Esophagus muscularis mucosa (tissue), 4 donors: ENCODE data around the gene LSM3. TPM values are rescaled to one million over a fixed set of nuclear protein-coding genes. Genes with fewer than 3 reads are reported as not detected.

Source experiments
- DNase-seq: peaks from one replicate; pipeline ENCODE4 v3.0.0-alpha.2; 2017; ENCODE audit errors: extremely low spot score
- H3K27ac ChIP-seq, 4 donors: fragments of 200-600 bp; sonication (generic); replicated peaks in 1 of 4; 1 replicate in 3 of 4; 2 replicates in 1 of 4; pipeline ENCODE4 v1.5.1; 2016 to 2019; ENCODE audit warnings: mild to moderate bottlenecking in 1 of 4
- H3K27me3 ChIP-seq, 4 donors: fragments of 200-600 bp; sonication (generic); one replicate each; pipeline versions ENCODE4 v1.5.1 to v1.6.0; 2016 to 2019
- H3K36me3 ChIP-seq, 4 donors: fragments of 200-600 bp; sonication (generic); one replicate each; pipeline ENCODE4 v1.5.1; 2016 to 2019
- H3K4me1 ChIP-seq, 4 donors: fragments of 200-600 bp; sonication (generic); one replicate each; pipeline ENCODE4 v1.5.1; 2016 to 2019
- H3K4me3 ChIP-seq, 4 donors: fragments of 200-600 bp; sonication (generic); 1 replicate in 2 of 4; 2 replicates in 2 of 4; pipeline ENCODE4 v1.5.1; 2016 to 2019; ENCODE audit warnings: mild to moderate bottlenecking in 4 of 4, moderate library complexity in 1 of 4
- H3K9me3 ChIP-seq, 4 donors: fragments of 200-600 bp; sonication (generic); 1 replicate in 3 of 4; 2 replicates in 1 of 4; pipeline ENCODE4 v1.5.1; 2016 to 2019
- CTCF ChIP-seq, 3 experiments: fragments of 200-600 bp in 2 of 3; fragments of 450-650 bp in 1 of 3; sonication (generic) in 2 of 3; IDR thresholded peaks; one replicate each; pipeline ENCODE4 v1.5.1; 2017 to 2019; ENCODE audit warnings: antibody characterized with exemption in 3 of 3, mild to moderate bottlenecking in 2 of 3, moderate library complexity in 1 of 3
- EP300 ChIP-seq: sonication (generic); formaldehyde crosslinking; IDR thresholded peaks from one replicate; pipeline ENCODE4 v1.6.1; 2017; ENCODE audit warnings: antibody characterized with exemption
- POLR2A ChIP-seq: fragments of 450-650 bp; IDR thresholded peaks from one replicate; pipeline ENCODE4 v1.6.1; 2017; ENCODE audit warnings: antibody characterized with exemption, moderate library complexity, mild to moderate bottlenecking, low read depth
- POLR2AphosphoS5 ChIP-seq, 2 donors: sonication (generic); formaldehyde crosslinking; IDR thresholded peaks; one replicate each; pipeline ENCODE4 v1.6.1; 2017; ENCODE audit warnings: antibody characterized with exemption in 2 of 2
- WGBS: methylation state at CpG from one replicate; pipeline ENCODE4 v1.1.5; 2018; 5-methylcytosine and 5-hydroxymethylcytosine counted together
- intact Hi-C: fragments of 100-400 bp; cut with DNase I; formaldehyde crosslinking; loops from one replicate; pipeline ENCODE4 v1.15.1; 2023
- total RNA-seq, 4 donors: library from RNA; depleted of rRNA; stranded (reverse); fragments of >200 nt; gene quantifications; one replicate each; pipeline versions ENCODE4 v1.1.0 to v1.2.1, GENCODE V29; 2016

LSM3 gene
- total RNA-seq, 4 donors from 2014 or later = 8.0 to 12.0 (median 9.6) TPM

- intact Hi-C loops = no loop called here
- no peak for DNase-seq
- no peaks in the 10 kb centered on the region for H3K36me3 ChIP-seq
- H3K27ac ChIP-seq = no peak overlapping the region
- no peak for TF ChIP-seq POLR2A
- TF ChIP-seq CTCF (IDR thresholded peaks at IDR 0.05) = no peak
- TF ChIP-seq EP300 = no peak
- no peak for TF ChIP-seq POLR2AphosphoS5 (IDR thresholded peaks at IDR 0.05)
- no peaks in the 10 kb centered on the region for H3K27me3 ChIP-seq
- no peak overlapping the region for H3K4me3 ChIP-seq
- H3K4me1 ChIP-seq = no peaks in the 10 kb centered on the region
- H3K9me3 ChIP-seq = no peaks in the 10 kb centered on the region
- WGBS = 88% methylated on average over 11 of the region's 12 CpGs
These were observed 64.1 kb downstream of the LSM3 start for GRCh38 chr3:14242490-14243311.

GRCh38 chr3:14243782-14244181 is 65.2 kb downstream of the LSM3 start:
- Histone ChIP-seq H3K27me3 (no peaks in the 10 kb centered on the region), H3K9me3 (no peaks in the 10 kb centered on the region), H3K4me1 (no peaks in the 10 kb centered on the region), H3K36me3 (no peaks in the 10 kb centered on the region), H3K27ac (no peak overlapping the region), H3K4me3 (no peak overlapping the region)
- intact Hi-C loops = no loop called here
- WGBS = 100% methylated on average over 5 of the region's 5 CpGs
- DNase-seq = no peak
- TF ChIP-seq POLR2A (no peak), POLR2AphosphoS5 (IDR thresholded peaks at IDR 0.05) (no peak), EP300 (no peak), CTCF (IDR thresholded peaks at IDR 0.05) (no peak)

- intact Hi-C loops = no loop called here
- Histone ChIP-seq H3K27me3 (no peaks in the 10 kb centered on the region), H3K4me1 (no peaks in the 10 kb centered on the region), H3K27ac (no peak overlapping the region), H3K36me3 (no peaks in the 10 kb centered on the region), H3K9me3 (no peaks in the 10 kb centered on the region), H3K4me3 (no peak overlapping the region)
- DNase-seq = no peak
- TF ChIP-seq EP300 (no peak), POLR2A (no peak), CTCF (IDR thresholded peaks at IDR 0.05) (no peak), POLR2AphosphoS5 (IDR thresholded peaks at IDR 0.05) (no peak)
- WGBS = 89% methylated on average over 9 of the region's 9 CpGs
These were observed 66.1 kb downstream of the LSM3 start for GRCh38 chr3:14244521-14245247.

GRCh38 chr3:14245248-14245639 is 66.6 kb downstream of the LSM3 start:
- WGBS = 88% methylated on average over 6 of the region's 6 CpGs
- intact Hi-C loops = no loop called here
- Histone ChIP-seq H3K9me3 (no peaks in the 10 kb centered on the region), H3K4me1 (no peaks in the 10 kb centered on the region), H3K27ac (no peak overlapping the region), H3K27me3 (no peaks in the 10 kb centered on the region), H3K36me3 (no peaks in the 10 kb centered on the region), H3K4me3 (no peak overlapping the region)
- TF ChIP-seq POLR2AphosphoS5 (IDR thresholded peaks at IDR 0.05) = no peak
- no peak for TF ChIP-seq EP300
- TF ChIP-seq POLR2A = no peak
- no peak for TF ChIP-seq CTCF (IDR thresholded peaks at IDR 0.05)
- no peak for DNase-seq
